Tibial artery (tissue), 4 donors: ENCODE data around the gene CPA1.

ENCODE experiments used
- DNase-seq, 2 donors: peaks; one replicate each; pipeline ENCODE4 v3.0.0-alpha.2; 2019
- H3K27ac ChIP-seq, 2 donors: fragments of 200-600 bp; sonication (generic) in 1 of 2; 1 replicate in 1 of 2; 2 replicates in 1 of 2; pipeline ENCODE4 v1.5.1; 2018 to 2019; ENCODE audit warnings: mild to moderate bottlenecking in 1 of 2
- H3K27me3 ChIP-seq, 2 donors: fragments of 200-600 bp; sonication (generic) in 1 of 2; one replicate each; pipeline versions ENCODE4 v1.5.1 to v1.6.0; 2016 to 2019
- H3K36me3 ChIP-seq, 3 donors: fragments of 200-600 bp; sonication (generic) in 2 of 3; one replicate each; pipeline ENCODE4 v1.5.1; 2016 to 2019; ENCODE audit warnings: mild to moderate bottlenecking in 2 of 3
- H3K4me1 ChIP-seq, 4 donors: fragments of 200-600 bp; sonication (generic) in 2 of 4; 1 replicate in 3 of 4; 2 replicates in 1 of 4; pipeline ENCODE4 v1.5.1; 2016 to 2019
- H3K4me3 ChIP-seq, 2 donors: fragments of 200-600 bp; sonication (generic) in 1 of 2; 1 replicate in 1 of 2; 2 replicates in 1 of 2; pipeline ENCODE4 v1.5.1; 2018 to 2019; ENCODE audit warnings: mild to moderate bottlenecking in 2 of 2
- H3K9me3 ChIP-seq, 3 donors: fragments of 200-600 bp; sonication (generic) in 1 of 3; one replicate each; pipeline ENCODE4 v1.5.1; 2016 to 2019
- CTCF ChIP-seq, 2 experiments: fragments of 200-600 bp in 1 of 2; fragments of 450-650 bp in 1 of 2; IDR thresholded peaks; one replicate each; pipeline ENCODE4 v1.5.1; 2017 to 2019; ENCODE audit warnings: antibody characterized with exemption in 2 of 2, mild to moderate bottlenecking in 1 of 2, moderate library complexity in 1 of 2
- intact Hi-C: fragments of 100-400 bp; cut with DNase I; formaldehyde crosslinking; loops from one replicate; pipeline ENCODE4 v1.15.0; 2023; ENCODE audit warnings: low total_unique reads

The CPA1 gene

GRCh38 chr7:130410868-130411541 lies 30.7 kb downstream of the CPA1 start:
- DNase-seq, result no peak
- Histone ChIP-seq H3K9me3 (no peaks in the 10 kb centered on the region), H3K27ac (no peak overlapping the region), H3K36me3 (no peaks in the 10 kb centered on the region), H3K4me1 (no peaks in the 10 kb centered on the region), H3K27me3 (no peaks in the 10 kb centered on the region), H3K4me3 (no peak overlapping the region)
- intact Hi-C loops, result no loop called here
- TF ChIP-seq CTCF (IDR thresholded peaks at IDR 0.05), result no peak

GRCh38 chr7:130413201-130413600 lies 32.9 kb downstream of the CPA1 start:
- DNase-seq, result no peak
- H3K27ac ChIP-seq, result no peak overlapping the region
- no peak overlapping the region for H3K4me3 ChIP-seq
- H3K9me3 ChIP-seq, result no peaks in the 10 kb centered on the region
- H3K27me3 ChIP-seq, result no peaks in the 10 kb centered on the region
- no peaks in the 10 kb centered on the region for H3K36me3 ChIP-seq
- H3K4me1 ChIP-seq, result no peaks in the 10 kb centered on the region
- intact Hi-C loops, result no loop called here
- no peak for TF ChIP-seq CTCF (IDR thresholded peaks at IDR 0.05)

GRCh38 chr7:130415006-130415405 lies 34.7 kb downstream of the CPA1 start:
- Histone ChIP-seq H3K36me3 (no peaks in the 10 kb centered on the region), H3K4me1 (no peaks in the 10 kb centered on the region), H3K9me3 (no peaks in the 10 kb centered on the region), H3K27me3 (no peaks in the 10 kb centered on the region), H3K4me3 (no peak overlapping the region), H3K27ac (no peak overlapping the region)
- no peak for TF ChIP-seq CTCF (IDR thresholded peaks at IDR 0.05)
- DNase-seq, result no peak
- intact Hi-C loops, result no loop called here

GRCh38 chr7:130417213-130417612 lies 36.9 kb downstream of the CPA1 start:
- Histone ChIP-seq H3K4me3 (no peak overlapping the region), H3K9me3 (no peaks in the 10 kb centered on the region), H3K27me3 (no peaks in the 10 kb centered on the region), H3K36me3 (no peaks in the 10 kb centered on the region), H3K4me1 (no peaks in the 10 kb centered on the region), H3K27ac (no peak overlapping the region)
- TF ChIP-seq CTCF (IDR thresholded peaks at IDR 0.05), result no peak
- DNase-seq, result no peak
- intact Hi-C loops, result no loop called here

GRCh38 chr7:130418306-130418705 lies 38.0 kb downstream of the CPA1 start:
- TF ChIP-seq CTCF (IDR thresholded peaks at IDR 0.05), result no peak
- no peak overlapping the region for H3K27ac ChIP-seq
- no peaks in the 10 kb centered on the region for H3K27me3 ChIP-seq
- no peak for DNase-seq
- H3K36me3 ChIP-seq, result no peaks in the 10 kb centered on the region
- no peaks in the 10 kb centered on the region for H3K9me3 ChIP-seq
- intact Hi-C loops, result no loop called here
- H3K4me1 ChIP-seq, result no peaks in the 10 kb centered on the region
- H3K4me3 ChIP-seq, result no peak overlapping the region

GRCh38 chr7:130419658-130420057 lies 39.4 kb downstream of the CPA1 start:
- Histone ChIP-seq H3K36me3 (no peaks in the 10 kb centered on the region), H3K27ac (no peak overlapping the region), H3K27me3 (no peaks in the 10 kb centered on the region), H3K4me3 (no peak overlapping the region), H3K9me3 (no peaks in the 10 kb centered on the region), H3K4me1 (no peaks in the 10 kb centered on the region)
- no peak for DNase-seq
- intact Hi-C loops, result no loop called here
- no peak for TF ChIP-seq CTCF (IDR thresholded peaks at IDR 0.05)
